HepG2 (cell line): ENCODE results near the gene TTLL1. TPM values are rescaled to one million over a fixed set of nuclear protein-coding genes. Genes with fewer than 3 reads are reported as not detected.

ENCODE experiments used
- HMG20A ChIP-seq: IDR thresholded peaks from 2 replicates; pipeline ENCODE4 v1.6.1; 2016; ENCODE audit warnings: borderline replicate concordance
- HNF4A ChIP-seq: sonication (generic); formaldehyde crosslinking; IDR thresholded peaks from 2 replicates; pipeline ENCODE4 v1.4.0; 2020; ENCODE audit warnings: missing genetic modification reagents
- PCBP1 ChIP-seq: fragments of 200-400 bp; formaldehyde crosslinking; IDR thresholded peaks from 2 replicates; pipeline ENCODE4 v1.6.1; 2017; ENCODE audit warnings: mild to moderate bottlenecking, low read depth, low read length, borderline replicate concordance
- SALL1 ChIP-seq: sonication (generic); formaldehyde crosslinking; IDR thresholded peaks from 2 replicates; pipeline ENCODE4 v1.8.0; 2022; ENCODE audit warnings: mild to moderate bottlenecking, missing genetic modification reagents
- SMAD3 ChIP-seq: sonication (generic); formaldehyde crosslinking; IDR thresholded peaks from 2 replicates; pipeline ENCODE4 v1.4.0; 2020; ENCODE audit warnings: missing genetic modification reagents
- SMC3 ChIP-seq: IDR thresholded peaks from 2 replicates; pipeline ENCODE4 v1.6.1; 2011; ENCODE audit warnings: low read length, improper control_type of control experiment
- XRCC5 ChIP-seq: fragments of 200-400 bp; formaldehyde crosslinking; optimal IDR thresholded peaks from 2 replicates; pipeline ENCODE3; 2017; ENCODE audit warnings: mild to moderate bottlenecking, low read length
- ZBTB3 ChIP-seq: sonication (generic); formaldehyde crosslinking; IDR thresholded peaks from 2 replicates; pipeline ENCODE4 v1.4.0; 2020; ENCODE audit warnings: low read depth, mild to moderate bottlenecking, moderate library complexity, missing genetic modification reagents, borderline replicate concordance
- ZNF543 ChIP-seq: sonication (generic); formaldehyde crosslinking; IDR thresholded peaks from 2 replicates; pipeline ENCODE4 v1.4.0; 2020; ENCODE audit warnings: mild to moderate bottlenecking, missing genetic modification reagents
- polyA plus RNA-seq, 8 experiments: library from polyadenylated mRNA; depleted of rRNA in 3 of 8; stranded (reverse) in 7 of 8; unstranded in 1 of 8; fragments of >200 nt; fragmentation: Illumina TruSeq in 4 of 8; extraction: Trizol in 4 of 8; gene quantifications; 2 replicates each; pipeline versions ENCODE4 v1.2.1 to v1.2.3, GENCODE V29; 2011 to 2016; ENCODE audit warnings: low read depth in 4 of 8, missing spikeins in 1 of 8, mixed read lengths in 1 of 8; ENCODE audit not compliant: insufficient read depth in 1 of 8
- total RNA-seq, 5 experiments: library from RNA; depleted of rRNA; stranded (reverse); fragments of >200 nt; fragmentation: Illumina TruSeq; extraction: Trizol; gene quantifications; 2 replicates each; pipeline ENCODE4 v1.2.3, GENCODE V29; 2016; ENCODE audit warnings: low read depth in 1 of 5
- TF ChIP-seq, protein P1 (sequence below): sonication (generic); formaldehyde crosslinking; IDR thresholded peaks from 2 replicates; pipeline ENCODE4 v1.4.0; 2020; ENCODE audit warnings: missing genetic modification reagents
- TF ChIP-seq, protein P2 (sequence below): fragments of 450-650 bp; IDR thresholded peaks from 2 replicates; pipeline ENCODE4 v1.6.1; 2016
- TF ChIP-seq, protein P3 (sequence below): sonication (generic); formaldehyde crosslinking; IDR thresholded peaks from 2 replicates; pipeline ENCODE4 v1.5.0; 2020; ENCODE audit warnings: missing genetic modification reagents, mild to moderate bottlenecking, borderline replicate concordance
- TF ChIP-seq, protein P4 (sequence below): sonication (generic); formaldehyde crosslinking; IDR thresholded peaks from 2 replicates; pipeline ENCODE4 v1.5.1; 2020; ENCODE audit warnings: mild to moderate bottlenecking, missing genetic modification reagents, borderline replicate concordance
- TF ChIP-seq, protein P5 (sequence below): IDR thresholded peaks from 2 replicates; pipeline ENCODE4 v1.6.1; 2016; ENCODE audit warnings: missing compliant biosample characterization, missing genetic modification reagents, borderline replicate concordance

Gene TTLL1
- total and polyA plus RNA-seq, 2 of the 13 experiments (the other 11 are each of a cell fraction or from before 2014, with no cell fraction given) = 1.6 to 5.3 TPM

DNA sequence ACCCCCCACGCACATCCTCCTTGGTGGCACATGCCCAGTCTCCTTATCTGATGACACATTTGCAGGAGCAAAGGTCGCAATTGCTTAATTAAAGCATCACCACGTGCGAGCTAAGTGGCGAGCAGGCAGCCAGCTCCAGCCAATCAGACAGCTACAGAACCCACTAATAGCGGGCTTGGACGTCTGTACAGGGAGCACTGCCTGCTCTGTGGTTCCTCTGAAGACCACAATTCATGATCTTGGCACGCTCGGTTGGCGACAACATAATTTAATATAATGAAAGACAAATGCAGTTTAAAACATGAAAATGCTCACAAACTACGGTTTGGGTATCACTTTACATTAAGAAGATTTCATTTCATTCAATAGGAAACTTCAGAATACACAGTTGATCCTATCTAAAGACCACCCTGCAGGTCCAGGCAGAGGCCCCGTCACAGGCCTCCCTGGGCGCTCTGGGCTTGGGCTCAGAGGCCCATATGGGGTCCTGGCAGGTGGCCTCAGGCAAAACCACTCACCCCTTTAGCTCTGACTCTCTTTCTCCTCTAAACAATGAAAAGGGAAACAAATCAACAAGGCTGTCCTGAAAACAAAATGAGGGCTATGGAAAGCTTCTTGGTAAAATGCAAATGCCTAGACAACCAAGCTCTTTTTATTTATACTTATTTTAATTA is 84.7 kb downstream of the TTLL1 start (continued):
- TF ChIP-seq, protein P1, sequence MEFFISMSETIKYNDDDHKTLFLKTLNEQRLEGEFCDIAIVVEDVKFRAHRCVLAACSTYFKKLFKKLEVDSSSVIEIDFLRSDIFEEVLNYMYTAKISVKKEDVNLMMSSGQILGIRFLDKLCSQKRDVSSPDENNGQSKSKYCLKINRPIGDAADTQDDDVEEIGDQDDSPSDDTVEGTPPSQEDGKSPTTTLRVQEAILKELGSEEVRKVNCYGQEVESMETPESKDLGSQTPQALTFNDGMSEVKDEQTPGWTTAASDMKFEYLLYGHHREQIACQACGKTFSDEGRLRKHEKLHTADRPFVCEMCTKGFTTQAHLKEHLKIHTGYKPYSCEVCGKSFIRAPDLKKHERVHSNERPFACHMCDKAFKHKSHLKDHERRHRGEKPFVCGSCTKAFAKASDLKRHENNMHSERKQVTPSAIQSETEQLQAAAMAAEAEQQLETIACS (CRISPR knock-in tag) = no peak
- TF ChIP-seq HNF4A = peak; percentile 70
- TF ChIP-seq XRCC5 = peak; percentile 34
- TF ChIP-seq SMC3 = no peak
- TF ChIP-seq ZNF543 (CRISPR knock-in tag) = no peak
- TF ChIP-seq, protein P2, sequence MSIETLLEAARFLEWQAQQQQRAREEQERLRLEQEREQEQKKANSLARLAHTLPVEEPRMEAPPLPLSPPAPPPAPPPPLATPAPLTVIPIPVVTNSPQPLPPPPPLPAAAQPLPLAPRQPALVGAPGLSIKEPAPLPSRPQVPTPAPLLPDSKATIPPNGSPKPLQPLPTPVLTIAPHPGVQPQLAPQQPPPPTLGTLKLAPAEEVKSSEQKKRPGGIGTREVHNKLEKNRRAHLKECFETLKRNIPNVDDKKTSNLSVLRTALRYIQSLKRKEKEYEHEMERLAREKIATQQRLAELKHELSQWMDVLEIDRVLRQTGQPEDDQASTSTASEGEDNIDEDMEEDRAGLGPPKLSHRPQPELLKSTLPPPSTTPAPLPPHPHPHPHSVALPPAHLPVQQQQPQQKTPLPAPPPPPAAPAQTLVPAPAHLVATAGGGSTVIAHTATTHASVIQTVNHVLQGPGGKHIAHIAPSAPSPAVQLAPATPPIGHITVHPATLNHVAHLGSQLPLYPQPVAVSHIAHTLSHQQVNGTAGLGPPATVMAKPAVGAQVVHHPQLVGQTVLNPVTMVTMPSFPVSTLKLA = no peak
- TF ChIP-seq ZBTB3 (CRISPR knock-in tag) = no peak
- TF ChIP-seq SMAD3 (CRISPR knock-in tag) = no peak
- TF ChIP-seq SALL1 (CRISPR knock-in tag) = peak; percentile 13; the same call in 1 of the 2 replicates
- TF ChIP-seq, protein P3, sequence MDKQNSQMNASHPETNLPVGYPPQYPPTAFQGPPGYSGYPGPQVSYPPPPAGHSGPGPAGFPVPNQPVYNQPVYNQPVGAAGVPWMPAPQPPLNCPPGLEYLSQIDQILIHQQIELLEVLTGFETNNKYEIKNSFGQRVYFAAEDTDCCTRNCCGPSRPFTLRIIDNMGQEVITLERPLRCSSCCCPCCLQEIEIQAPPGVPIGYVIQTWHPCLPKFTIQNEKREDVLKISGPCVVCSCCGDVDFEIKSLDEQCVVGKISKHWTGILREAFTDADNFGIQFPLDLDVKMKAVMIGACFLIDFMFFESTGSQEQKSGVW (CRISPR knock-in tag) = no peak
- TF ChIP-seq, protein P4, sequence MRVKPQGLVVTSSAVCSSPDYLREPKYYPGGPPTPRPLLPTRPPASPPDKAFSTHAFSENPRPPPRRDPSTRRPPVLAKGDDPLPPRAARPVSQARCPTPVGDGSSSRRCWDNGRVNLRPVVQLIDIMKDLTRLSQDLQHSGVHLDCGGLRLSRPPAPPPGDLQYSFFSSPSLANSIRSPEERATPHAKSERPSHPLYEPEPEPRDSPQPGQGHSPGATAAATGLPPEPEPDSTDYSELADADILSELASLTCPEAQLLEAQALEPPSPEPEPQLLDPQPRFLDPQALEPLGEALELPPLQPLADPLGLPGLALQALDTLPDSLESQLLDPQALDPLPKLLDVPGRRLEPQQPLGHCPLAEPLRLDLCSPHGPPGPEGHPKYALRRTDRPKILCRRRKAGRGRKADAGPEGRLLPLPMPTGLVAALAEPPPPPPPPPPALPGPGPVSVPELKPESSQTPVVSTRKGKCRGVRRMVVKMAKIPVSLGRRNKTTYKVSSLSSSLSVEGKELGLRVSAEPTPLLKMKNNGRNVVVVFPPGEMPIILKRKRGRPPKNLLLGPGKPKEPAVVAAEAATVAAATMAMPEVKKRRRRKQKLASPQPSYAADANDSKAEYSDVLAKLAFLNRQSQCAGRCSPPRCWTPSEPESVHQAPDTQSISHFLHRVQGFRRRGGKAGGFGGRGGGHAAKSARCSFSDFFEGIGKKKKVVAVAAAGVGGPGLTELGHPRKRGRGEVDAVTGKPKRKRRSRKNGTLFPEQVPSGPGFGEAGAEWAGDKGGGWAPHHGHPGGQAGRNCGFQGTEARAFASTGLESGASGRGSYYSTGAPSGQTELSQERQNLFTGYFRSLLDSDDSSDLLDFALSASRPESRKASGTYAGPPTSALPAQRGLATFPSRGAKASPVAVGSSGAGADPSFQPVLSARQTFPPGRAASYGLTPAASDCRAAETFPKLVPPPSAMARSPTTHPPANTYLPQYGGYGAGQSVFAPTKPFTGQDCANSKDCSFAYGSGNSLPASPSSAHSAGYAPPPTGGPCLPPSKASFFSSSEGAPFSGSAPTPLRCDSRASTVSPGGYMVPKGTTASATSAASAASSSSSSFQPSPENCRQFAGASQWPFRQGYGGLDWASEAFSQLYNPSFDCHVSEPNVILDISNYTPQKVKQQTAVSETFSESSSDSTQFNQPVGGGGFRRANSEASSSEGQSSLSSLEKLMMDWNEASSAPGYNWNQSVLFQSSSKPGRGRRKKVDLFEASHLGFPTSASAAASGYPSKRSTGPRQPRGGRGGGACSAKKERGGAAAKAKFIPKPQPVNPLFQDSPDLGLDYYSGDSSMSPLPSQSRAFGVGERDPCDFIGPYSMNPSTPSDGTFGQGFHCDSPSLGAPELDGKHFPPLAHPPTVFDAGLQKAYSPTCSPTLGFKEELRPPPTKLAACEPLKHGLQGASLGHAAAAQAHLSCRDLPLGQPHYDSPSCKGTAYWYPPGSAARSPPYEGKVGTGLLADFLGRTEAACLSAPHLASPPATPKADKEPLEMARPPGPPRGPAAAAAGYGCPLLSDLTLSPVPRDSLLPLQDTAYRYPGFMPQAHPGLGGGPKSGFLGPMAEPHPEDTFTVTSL (CRISPR knock-in tag) = no peak
- TF ChIP-seq PCBP1 = no peak
- no peak for TF ChIP-seq HMG20A
- TF ChIP-seq, protein P5, sequence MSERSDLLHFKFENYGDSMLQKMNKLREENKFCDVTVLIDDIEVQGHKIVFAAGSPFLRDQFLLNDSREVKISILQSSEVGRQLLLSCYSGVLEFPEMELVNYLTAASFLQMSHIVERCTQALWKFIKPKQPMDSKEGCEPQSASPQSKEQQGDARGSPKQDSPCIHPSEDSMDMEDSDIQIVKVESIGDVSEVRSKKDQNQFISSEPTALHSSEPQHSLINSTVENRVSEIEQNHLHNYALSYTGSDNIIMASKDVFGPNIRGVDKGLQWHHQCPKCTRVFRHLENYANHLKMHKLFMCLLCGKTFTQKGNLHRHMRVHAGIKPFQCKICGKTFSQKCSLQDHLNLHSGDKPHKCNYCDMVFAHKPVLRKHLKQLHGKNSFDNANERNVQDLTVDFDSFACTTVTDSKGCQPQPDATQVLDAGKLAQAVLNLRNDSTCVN (CRISPR knock-in tag) = no peak
